Measurements from ENCODE around the gene ISCA2.

ISCA2 gene

GRCh38 chr14:74492776-74493342, 706 bp upstream of the ISCA2 start, which contains the start of gene NPC2 (continued):
- TF ChIP-seq ZNF473 (tag by site-specific recombination; IDR thresholded peaks at IDR 0.05), result no peak
- TF ChIP-seq ZFHX2 (tag by site-specific recombination; conservative IDR thresholded peaks at IDR 0.05), result no peak
- peak; percentile 77 for TF ChIP-seq ZBTB8A (tag by site-specific recombination; IDR thresholded peaks at IDR 0.05)
- TF ChIP-seq ZNF311 (tag by site-specific recombination; IDR thresholded peaks at IDR 0.05; ENCODE audit: borderline replicate concordance), result no peak
- TF ChIP-seq ZNF549 (tag by site-specific recombination; IDR thresholded peaks at IDR 0.05), result no peak
- TF ChIP-seq ZBTB26 (tag by site-specific recombination; optimal IDR thresholded peaks at IDR 0.05), result peak; percentile 35
- TF ChIP-seq MZF1 (tag by site-specific recombination; IDR thresholded peaks at IDR 0.05; ENCODE audit: borderline replicate concordance), result no peak
- TF ChIP-seq KLF17 (tag by site-specific recombination; IDR thresholded peaks at IDR 0.05), result 0 out of 2 replicates have a peak, but pooled peaks have one; percentile 37
- peak; percentile 47; the same call in 1 of the 2 replicates for TF ChIP-seq PATZ1 (tag by site-specific recombination; IDR thresholded peaks at IDR 0.05)
- no peak for TF ChIP-seq PRDM6 (tag by site-specific recombination; IDR thresholded peaks at IDR 0.05)
- TF ChIP-seq WT1 (tag by site-specific recombination; IDR thresholded peaks at IDR 0.05), result no peak
- TF ChIP-seq ZNF19 (tag by site-specific recombination; IDR thresholded peaks at IDR 0.05; ENCODE audit: low read depth), result no peak
- no peak for TF ChIP-seq ZSCAN4 (tag by site-specific recombination; IDR thresholded peaks at IDR 0.05)
- TF ChIP-seq ZNF211 (tag by site-specific recombination; IDR thresholded peaks at IDR 0.05; ENCODE audit: low read depth), result no peak
- no peak for TF ChIP-seq ZNF561 (tag by site-specific recombination; IDR thresholded peaks at IDR 0.05; ENCODE audit: borderline replicate concordance)
- no peak for TF ChIP-seq ZNF114 (tag by site-specific recombination; IDR thresholded peaks at IDR 0.05)
- no peak for TF ChIP-seq ZNF138 (tag by site-specific recombination; IDR thresholded peaks at IDR 0.05; ENCODE audit: borderline replicate concordance)
- TF ChIP-seq ZNF354C (tag by site-specific recombination; IDR thresholded peaks at IDR 0.05; ENCODE audit: borderline replicate concordance, low read depth), result no peak
- no peak for TF ChIP-seq OVOL3 (tag by site-specific recombination; IDR thresholded peaks at IDR 0.05)
- TF ChIP-seq ZBTB49 (tag by site-specific recombination; IDR thresholded peaks at IDR 0.05; ENCODE audit: low read depth), result no peak
- TF ChIP-seq ZNF571 (tag by site-specific recombination; IDR thresholded peaks at IDR 0.05), result no peak
- no peak for TF ChIP-seq ZNF10 (tag by site-specific recombination; IDR thresholded peaks at IDR 0.05)
- no peak for TF ChIP-seq ATF2 (tag by site-specific recombination; IDR thresholded peaks at IDR 0.05; ENCODE audit: low read depth)
- TF ChIP-seq ZNF621 (tag by site-specific recombination; IDR thresholded peaks at IDR 0.05), result no peak
- no peak for TF ChIP-seq ZNF18 (tag by site-specific recombination; IDR thresholded peaks at IDR 0.05)
- TF ChIP-seq TCF7L2 (IDR thresholded peaks at IDR 0.05; ENCODE audit: borderline replicate concordance, low read depth, low read length), result no peak
- TF ChIP-seq ZNF155 (tag by site-specific recombination; IDR thresholded peaks at IDR 0.05), result no peak
